ENCODE measurements around the gene GAK.

The GAK gene

DNA sequence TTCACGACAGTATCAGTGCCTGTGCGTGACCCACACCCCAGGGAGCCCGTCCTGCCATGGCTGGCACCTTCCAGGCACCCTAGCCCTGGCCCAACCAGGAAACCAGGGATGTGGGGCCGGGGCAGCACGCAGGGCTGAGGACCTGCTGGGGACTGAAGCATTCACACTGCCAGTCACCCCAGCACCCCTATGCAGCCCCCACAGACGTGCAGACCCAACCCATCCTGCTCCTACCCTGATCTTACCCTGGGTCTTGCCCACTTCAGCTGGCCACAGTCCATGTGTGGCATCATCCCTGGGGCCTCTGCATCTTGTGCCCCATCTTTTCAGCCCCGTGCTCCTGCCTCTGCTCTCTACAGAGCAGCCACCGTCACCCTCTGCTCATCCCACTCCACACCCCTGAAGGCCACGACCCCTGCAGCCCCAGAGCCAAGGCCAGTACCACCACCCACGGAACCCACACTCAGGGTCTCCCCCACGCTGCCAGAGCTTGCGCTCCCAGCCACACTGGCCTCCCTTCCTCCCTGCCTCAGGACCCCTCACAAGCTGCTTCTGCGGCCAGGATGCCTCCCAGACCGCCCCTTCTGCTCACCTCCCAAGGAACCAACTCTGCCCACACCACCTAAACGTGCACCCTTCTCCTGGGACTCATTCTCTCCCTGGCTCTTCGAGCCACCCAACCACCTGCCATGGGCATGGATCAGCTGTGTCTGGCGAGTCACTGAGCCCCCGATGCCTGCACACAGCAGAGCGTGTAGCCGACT, 25.6 kb downstream of the GAK start:
- DNase-seq = no peak

DNA sequence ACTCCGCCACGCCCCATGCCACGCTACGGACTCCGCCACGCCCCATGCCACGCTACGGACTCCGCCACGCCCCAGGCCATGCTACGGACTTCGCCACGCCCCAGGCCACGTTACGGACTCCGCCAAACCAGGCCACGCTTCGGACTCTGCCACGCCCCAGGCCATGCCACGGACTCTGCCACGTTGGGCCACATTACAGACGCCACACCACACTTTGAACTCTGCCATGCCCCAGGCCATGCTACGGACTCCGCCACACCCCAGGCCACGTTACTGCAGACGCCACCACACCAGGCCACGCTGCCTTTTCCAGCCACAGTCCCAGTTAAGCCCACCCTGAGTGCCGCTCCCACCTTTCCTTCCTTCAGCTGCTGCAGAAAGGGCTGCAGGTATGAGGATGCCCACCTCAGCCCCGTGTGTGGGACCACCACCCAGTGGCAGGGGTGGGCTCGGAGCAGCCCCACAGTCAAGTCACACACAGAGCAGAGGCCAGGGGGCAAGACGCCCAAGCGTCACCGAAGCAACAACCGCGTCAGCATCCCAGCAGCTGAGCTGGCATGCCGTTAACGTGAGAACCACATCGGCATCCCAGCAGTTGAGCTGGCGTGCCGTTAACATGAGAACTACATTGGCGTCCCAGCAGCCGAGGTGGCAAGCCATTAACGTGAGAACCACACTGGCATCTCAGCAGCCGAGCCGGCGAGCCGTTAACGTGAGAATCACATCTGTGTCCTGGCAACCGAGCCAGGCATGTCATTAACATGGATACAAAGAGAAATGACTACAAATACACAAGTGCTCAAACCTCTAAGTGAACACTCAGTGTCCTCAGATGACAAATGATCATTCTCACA, 26.4 kb downstream of the GAK start:
- no peak for DNase-seq

- no peak for DNase-seq
These were observed 28.8 kb downstream of the GAK start for GRCh38 chr4:903066-904046.

DNA sequence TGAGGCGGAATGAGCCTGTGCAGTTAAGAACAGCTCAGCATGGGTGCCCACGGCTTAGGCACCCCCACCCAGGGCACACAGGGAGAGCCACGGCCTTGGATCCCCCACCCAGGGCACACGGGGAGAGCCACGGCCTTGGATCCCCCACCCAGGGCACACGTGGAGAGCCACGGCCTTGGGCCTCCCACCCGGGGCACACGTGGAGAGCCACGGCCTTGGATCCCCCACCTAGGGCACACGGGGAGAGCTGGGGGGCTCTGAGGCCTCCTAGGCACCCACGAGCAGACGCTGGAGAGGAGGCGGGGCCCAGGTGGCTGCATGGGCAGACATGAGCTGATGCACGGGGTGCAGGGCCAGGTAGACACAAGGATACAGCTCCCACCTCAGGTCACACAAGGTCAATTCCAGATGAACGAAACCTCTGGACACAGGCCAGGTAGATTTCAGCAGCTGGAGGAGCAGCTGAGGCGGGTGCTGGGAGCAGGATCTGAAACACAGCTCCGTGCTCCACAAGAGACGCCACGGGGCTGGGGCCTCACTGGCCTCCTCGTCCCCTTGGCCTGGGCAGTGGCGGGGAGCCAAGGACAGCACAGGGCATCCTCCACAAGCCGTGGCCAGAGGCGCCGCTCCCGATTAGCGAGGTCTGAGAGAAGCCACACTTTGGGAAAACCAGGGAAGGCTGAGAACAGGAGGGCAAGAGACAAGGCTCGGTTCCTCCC, 30.8 kb downstream of the GAK start:
- no peak for DNase-seq

- no peak for DNase-seq
These were observed 31.4 kb downstream of the GAK start for GRCh38 chr4:900721-901120.

- DNase-seq = no peak
These were observed 32.0 kb downstream of the GAK start for GRCh38 chr4:900073-900472.

- no peak for DNase-seq
These were observed 32.6 kb downstream of the GAK start for GRCh38 chr4:899556-899906.

DNA sequence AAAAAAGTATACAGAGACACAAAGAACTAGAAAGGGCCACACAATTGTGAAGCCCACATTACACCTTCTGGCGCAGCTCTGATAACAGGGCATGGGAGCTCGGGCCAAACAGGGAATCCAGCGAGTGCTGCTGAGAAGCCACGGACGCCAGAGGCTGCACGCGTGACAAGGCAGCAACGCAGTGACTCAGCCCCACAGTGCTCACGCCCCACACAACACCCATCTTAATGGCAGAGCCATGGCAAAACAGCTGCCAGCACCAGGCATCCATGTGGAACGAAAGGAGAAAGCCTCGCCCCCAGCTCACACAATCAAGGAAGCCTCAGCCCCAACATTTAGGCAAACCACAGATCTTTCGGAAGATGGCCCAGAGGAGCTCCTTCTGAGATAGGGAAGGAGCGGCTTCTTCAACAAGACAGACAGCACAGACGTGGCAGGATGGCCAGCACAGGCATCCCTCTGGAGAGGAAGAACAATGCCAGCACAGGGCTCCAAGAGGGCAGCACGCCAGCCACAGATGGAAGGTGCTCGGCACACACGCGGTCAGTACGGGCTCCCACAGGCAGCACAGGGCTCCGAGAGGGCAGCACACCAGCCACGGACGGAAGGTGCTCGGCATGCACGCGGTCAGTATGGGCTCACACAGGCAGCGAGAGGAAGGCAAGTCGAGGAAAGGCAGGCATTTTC, 33.1 kb downstream of the GAK start:
- no peak for DNase-seq

DNA sequence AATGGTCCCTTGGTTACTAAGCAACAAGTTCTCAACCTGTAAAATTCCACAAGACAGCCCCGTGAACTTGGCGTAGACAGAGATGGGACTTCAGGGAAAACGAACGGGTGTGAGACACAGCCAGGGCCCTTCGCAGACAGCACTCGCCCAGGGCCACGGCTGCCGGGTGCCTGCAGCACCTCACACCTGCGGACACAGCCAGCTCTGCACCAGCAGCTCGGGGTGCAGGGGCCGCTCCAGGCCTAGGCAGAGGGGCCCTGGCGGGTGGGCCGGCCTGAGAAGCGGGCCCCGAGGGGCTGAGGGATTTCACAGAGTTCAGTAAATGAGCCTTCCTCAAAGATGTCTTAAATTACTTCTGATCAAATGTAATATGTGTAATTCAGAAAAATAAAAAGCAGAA, 34.0 kb downstream of the GAK start:
- DNase-seq = no peak

DNA sequence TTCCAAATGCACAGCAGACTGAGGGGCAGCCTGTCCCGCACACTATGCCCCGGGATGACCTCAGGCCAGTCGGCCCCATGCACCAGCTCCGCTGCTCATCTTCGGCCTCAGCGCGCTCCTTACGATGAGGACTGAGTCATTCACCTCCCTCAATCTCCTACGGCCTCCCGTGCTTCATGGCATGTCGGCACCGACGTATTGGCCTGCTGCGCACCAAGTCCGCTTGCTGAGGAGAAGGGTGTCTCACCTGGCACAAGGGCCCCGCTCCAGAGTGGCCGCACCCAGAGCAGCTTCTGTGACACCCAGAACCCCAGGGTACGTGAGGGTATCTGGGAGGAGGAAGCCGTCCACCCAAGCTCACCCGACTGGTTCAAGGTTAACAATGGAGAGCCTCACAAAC, 35.5 kb downstream of the GAK start:
- DNase-seq = no peak

- no peak for DNase-seq
These were observed 35.9 kb downstream of the GAK start for GRCh38 chr4:896216-896615.

DNA sequence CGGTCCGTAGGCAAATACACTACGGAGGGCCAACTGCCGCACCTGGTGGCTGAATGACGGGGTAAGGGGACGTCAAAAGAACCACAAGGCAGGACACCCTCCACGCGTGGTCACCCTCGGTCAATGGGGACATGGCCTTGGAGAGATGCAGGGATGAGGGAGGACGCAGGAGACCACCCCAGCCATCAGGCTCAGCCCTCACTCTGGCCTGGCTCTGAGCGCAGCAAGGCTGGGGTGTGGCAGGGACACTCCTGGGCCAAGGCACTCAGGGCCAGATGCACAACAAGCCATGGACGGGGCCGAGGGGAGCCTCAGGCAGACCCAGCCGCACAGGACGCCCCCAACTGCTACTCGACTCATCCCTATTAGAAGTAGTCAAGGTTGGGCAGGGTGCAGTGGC, 36.5 kb downstream of the GAK start:
- no peak for DNase-seq

DNA sequence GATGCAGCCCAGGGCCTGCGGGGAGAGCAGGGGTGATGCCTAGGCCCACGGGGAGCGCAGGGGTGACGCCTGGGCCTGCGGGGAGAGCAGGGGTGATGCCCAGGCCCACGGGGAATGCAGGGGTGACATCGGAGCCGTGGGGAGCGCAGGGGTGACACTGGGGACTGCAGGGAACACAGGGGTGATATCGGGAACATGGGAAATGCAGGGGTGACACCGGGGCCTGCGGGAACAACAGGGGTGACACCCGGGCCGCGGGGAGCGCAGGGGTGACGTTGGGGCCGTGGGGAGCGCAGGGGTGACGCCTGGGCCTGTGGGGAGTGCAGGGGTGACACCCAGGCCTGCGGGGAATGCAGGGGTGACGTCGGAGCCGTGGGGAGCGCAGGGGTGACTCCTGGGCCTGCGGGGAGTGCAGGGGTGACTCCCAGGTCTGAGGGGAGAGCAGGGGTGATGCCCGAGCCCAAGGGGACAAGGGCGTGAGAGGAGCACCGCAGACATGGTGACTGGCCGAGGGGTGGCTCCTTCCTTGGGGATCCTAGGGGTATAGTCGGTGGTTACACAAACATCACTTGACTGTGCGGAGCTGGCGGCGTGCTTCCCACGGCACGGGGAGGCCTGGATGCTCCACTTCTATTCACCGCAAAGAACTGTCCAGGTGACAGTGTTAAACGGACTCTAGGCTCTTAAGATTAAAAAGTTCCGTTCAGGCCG, 38.0 kb downstream of the GAK start:
- no peak for DNase-seq

DNA sequence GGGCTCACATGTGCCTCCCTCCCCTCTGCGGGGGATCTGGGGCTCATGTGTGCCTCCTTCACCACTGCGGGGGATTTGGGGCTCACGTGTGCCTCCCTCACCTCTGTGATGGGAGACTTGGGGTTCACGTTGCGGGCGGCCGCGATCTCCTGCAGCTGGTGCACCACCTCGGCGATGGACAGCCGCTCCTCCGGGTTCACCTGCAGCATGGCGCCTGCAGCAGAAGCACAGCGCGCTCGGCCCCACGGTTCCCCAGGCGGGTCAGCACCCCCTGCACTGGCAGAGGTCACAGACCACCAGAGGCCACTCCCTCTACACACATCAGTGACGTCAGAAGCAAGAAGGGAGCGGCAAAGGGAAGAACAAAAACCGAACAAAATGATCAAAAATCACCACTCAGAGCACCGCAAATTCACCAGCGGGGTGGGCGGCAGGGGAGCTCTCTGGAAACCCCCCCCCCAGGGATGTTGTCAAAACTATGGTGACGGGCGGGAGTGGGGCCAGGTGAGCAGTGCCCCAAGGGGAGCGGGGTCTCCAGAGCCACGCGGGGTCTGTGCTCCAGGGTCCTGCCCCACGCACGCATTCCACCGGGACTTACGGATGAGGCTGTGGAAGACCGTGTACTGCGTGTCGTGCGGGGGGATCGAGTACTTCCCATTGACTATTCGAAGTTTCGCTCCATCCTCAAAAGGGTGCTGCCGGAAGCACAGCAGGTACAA, 38.7 kb downstream of the GAK start:
- DNase-seq = no peak

GRCh38 chr4:892780-893179, 39.3 kb downstream of the GAK start:
- DNase-seq = no peak

GRCh38 chr4:891747-892146, 40.4 kb downstream of the GAK start:
- no peak for DNase-seq

GRCh38 chr4:890036-890695, 42.0 kb downstream of the GAK start:
- no peak for DNase-seq

GRCh38 chr4:889516-889915, 42.6 kb downstream of the GAK start:
- DNase-seq = no peak

DNA sequence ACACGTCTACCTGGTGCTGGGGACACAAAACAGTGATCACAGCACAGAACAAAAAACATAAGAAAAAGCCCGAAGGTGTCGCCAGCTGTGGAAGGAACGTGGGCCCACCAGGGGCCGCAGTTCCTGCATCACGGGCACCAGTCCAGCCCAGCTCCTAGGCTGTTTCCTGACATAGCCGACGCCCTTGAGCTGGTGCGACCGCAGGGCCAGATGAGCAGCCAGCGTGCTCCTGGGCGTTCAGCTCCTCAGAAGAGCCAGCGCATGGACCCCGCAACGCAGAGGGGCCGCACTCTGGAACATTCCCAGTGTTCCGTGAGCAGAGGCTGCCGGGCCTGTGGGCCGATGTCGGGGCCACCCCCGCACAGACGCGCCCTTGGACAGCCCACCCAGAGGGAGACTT, 44.1 kb downstream of the GAK start:
- DNase-seq = no peak

Measured in hippocampal formation (tissue), 2 donors.